ENCODE measurements around the gene CLEC11A. TPM values are rescaled to one million over a fixed set of nuclear protein-coding genes. Genes with fewer than 3 reads are reported as not detected.

CLEC11A gene
- polyA plus RNA-seq, 1 experiment = 43.9 TPM

DNA sequence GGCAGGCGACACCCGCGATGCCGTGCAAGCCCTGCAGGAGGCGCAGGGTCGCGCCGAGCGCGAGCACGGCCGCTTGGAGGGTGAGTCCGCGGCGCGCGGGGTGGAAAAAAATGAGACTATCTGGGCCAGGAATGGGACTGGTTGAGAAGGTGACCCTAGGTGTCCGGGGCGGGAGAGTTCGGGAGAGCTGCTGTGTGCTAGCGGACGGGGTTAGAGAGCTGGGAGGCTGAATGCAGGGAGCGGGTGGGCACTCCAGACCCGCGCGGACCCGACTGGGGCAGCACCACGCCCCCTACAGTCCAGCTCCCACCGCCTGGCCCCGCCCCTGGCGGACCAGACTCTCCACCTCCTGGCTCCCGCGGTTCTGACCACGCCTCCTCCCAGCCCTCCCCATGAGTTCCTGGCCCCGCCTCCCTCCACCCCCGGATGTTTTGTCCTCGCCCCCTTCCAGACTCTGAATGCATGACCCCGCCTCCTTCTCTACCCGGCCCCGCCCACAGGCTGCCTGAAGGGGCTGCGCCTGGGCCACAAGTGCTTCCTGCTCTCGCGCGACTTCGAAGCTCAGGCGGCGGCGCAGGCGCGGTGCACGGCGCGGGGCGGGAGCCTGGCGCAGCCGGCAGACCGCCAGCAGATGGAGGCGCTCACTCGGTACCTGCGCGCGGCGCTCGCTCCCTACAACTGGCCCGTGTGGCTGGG lies 1.5 kb downstream of the CLEC11A start:
- H3K4me3 ChIP-seq (ENCODE audit: low read depth, low read length) = peak overlapping the region; percentile 83
- peak; percentile 78 for TF ChIP-seq CTCF (IDR thresholded peaks at IDR 0.05; ENCODE audit: low read depth, low read length)
- ChIA-PET POLR2A (interaction anchor here (0.5 to 1.5 kb wide), 7 partner anchors 9 to 338 kb away, joined by 3 to 15 read pairs (median 3); no protein-coding TSS in a partner anchor), CTCF (interaction anchor here (0.6 to 2.1 kb wide), 43 partner anchors 8 to 1209 kb away, joined by 3 to 29 read pairs (median 4); partner anchors contain the start of genes ACP4 and VRK3)
- H3K27me3 ChIP-seq (ENCODE audit: control insufficient read depth, insufficient read depth, low read length) = no peaks in the 10 kb centered on the region
- peak; percentile 99 for DNase-seq (ENCODE audit: low read depth, low spot score)
- H3K9me3 ChIP-seq (ENCODE audit: control insufficient read depth, insufficient read depth, low read length) = no peaks in the 10 kb centered on the region; the same call in 1 of the 2 replicates
- peak overlapping the region; percentile 52 for H3K27ac ChIP-seq (ENCODE audit: low read depth, low read length)

GRCh38 chr19:50725218-50725910 lies 2.2 kb downstream of the CLEC11A start:
- POLR2A ChIA-PET = interaction anchor here (0.8 to 1.5 kb wide), 4 partner anchors 9 to 80 kb away, joined by 3 to 15 read pairs (median 8); no protein-coding TSS in a partner anchor
- no peak for DNase-seq (ENCODE audit: low read depth, low spot score)
- CTCF ChIA-PET = interaction anchor here (0.6 to 2.1 kb wide), 38 partner anchors 7 to 1210 kb away, joined by 3 to 29 read pairs (median 4); partner anchors contain the start of genes ACP4 and VRK3

DNA sequence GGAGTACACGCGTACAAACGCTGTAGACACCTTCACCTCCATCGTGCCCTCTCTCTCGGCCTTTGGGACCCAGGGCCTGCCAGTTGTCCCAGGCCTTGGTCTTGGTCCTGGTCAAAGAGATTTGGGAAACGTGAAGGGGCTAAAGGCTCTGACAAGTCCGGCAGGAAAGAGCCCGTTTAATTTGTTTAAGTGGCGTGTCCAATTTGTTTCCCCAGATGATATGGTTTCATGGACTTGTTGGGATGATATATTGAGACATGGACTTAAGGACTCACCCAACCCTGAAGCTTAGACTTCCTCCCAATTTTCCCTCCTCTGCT lies 2.7 kb downstream of the CLEC11A start:
- peak overlapping the region; percentile 77 for H3K4me3 ChIP-seq (ENCODE audit: low read depth, low read length)
- TF ChIP-seq CTCF (IDR thresholded peaks at IDR 0.05; ENCODE audit: low read depth, low read length) = no peak
- no peak for DNase-seq (ENCODE audit: low read depth, low spot score)
- no peaks in the 10 kb centered on the region for H3K27me3 ChIP-seq (ENCODE audit: control insufficient read depth, insufficient read depth, low read length)
- ChIA-PET POLR2A (no interaction called here), CTCF (no interaction called here)
- no peaks in the 10 kb centered on the region; the same call in 1 of the 2 replicates for H3K9me3 ChIP-seq (ENCODE audit: control insufficient read depth, insufficient read depth, low read length)
- no peak overlapping the region for H3K27ac ChIP-seq (ENCODE audit: low read depth, low read length)

More at GRCh38 chr19:50725218-50725910, 2.2 kb downstream of the CLEC11A start:
- Histone ChIP-seq H3K9me3 (ENCODE audit: control insufficient read depth, insufficient read depth, low read length) (no peaks in the 10 kb centered on the region; the same call in 1 of the 2 replicates), H3K4me3 (ENCODE audit: low read depth, low read length) (peak overlapping the region; percentile 77), H3K27me3 (ENCODE audit: control insufficient read depth, insufficient read depth, low read length) (no peaks in the 10 kb centered on the region), H3K27ac (ENCODE audit: low read depth, low read length) (peak overlapping the region; percentile 52)
- no peak for TF ChIP-seq CTCF (IDR thresholded peaks at IDR 0.05; ENCODE audit: low read depth, low read length)

GRCh38 chr19:50728084-50728737 lies 5.0 kb downstream of the CLEC11A start:
- no peaks in the 10 kb centered on the region; the same call in 1 of the 2 replicates for H3K9me3 ChIP-seq (ENCODE audit: control insufficient read depth, insufficient read depth, low read length)
- no peak overlapping the region for H3K4me3 ChIP-seq (ENCODE audit: low read depth, low read length)
- no peak for DNase-seq (ENCODE audit: low read depth, low spot score)
- H3K27me3 ChIP-seq (ENCODE audit: control insufficient read depth, insufficient read depth, low read length) = no peaks in the 10 kb centered on the region
- no peak overlapping the region for H3K27ac ChIP-seq (ENCODE audit: low read depth, low read length)
- CTCF ChIA-PET = interaction anchor here (1.9 kb wide), 1 partner anchor 23 kb away, joined by 11 read pairs; no protein-coding TSS in a partner anchor
- POLR2A ChIA-PET = interaction anchor here (1.0 kb wide), 1 partner anchor 77 kb away, joined by 3 read pairs; no protein-coding TSS in a partner anchor
- no peak for TF ChIP-seq CTCF (IDR thresholded peaks at IDR 0.05; ENCODE audit: low read depth, low read length)

Measured in AG04450 (cell line).